GM21717 (cell line): Measurements from ENCODE around the gene PRR29.

ENCODE experiments used
- ATAC-seq: cut with Tn5 transposase; IDR thresholded peaks from one replicate; pipeline ENCODE4 v1.9.1; 2021; ENCODE audit warnings: mild to moderate bottlenecking, moderate library complexity; ENCODE audit not compliant: unreplicated experiment

The PRR29 gene

GRCh38 chr17:63998050-63998720, at the start of gene PRR29:
Gene PRR29, plus strand, starts transcription at chr17:63998351. Its CDS starts 14 bp downstream, at chr17:63998365.
- no peak for ATAC-seq

- ATAC-seq: no peak
Observed at GRCh38 chr17:63948521-63948920, 49.6 kb upstream of the PRR29 start.

GRCh38 chr17:63949576-63950250, 48.4 kb upstream of the PRR29 start:
- ATAC-seq: no peak

- no peak for ATAC-seq
Observed at GRCh38 chr17:63950940-63951907, 46.9 kb upstream of the PRR29 start.

GRCh38 chr17:63954402-63955063, 43.6 kb upstream of the PRR29 start:
- peak; percentile 58 for ATAC-seq

- ATAC-seq: no peak
Observed at GRCh38 chr17:63955232-63955631, 42.9 kb upstream of the PRR29 start.

GRCh38 chr17:63955791-63956190, 42.4 kb upstream of the PRR29 start:
- ATAC-seq: no peak

GRCh38 chr17:63956296-63956920, 41.7 kb upstream of the PRR29 start:
- ATAC-seq: no peak

- no peak for ATAC-seq
Observed at GRCh38 chr17:63960006-63960405, 38.1 kb upstream of the PRR29 start.

GRCh38 chr17:63960430-63960829, 37.7 kb upstream of the PRR29 start:
- no peak for ATAC-seq

- ATAC-seq: no peak
Observed at GRCh38 chr17:63961355-63962212, 36.6 kb upstream of the PRR29 start.

GRCh38 chr17:63962298-63962744, 35.8 kb upstream of the PRR29 start:
- ATAC-seq: no peak

GRCh38 chr17:63963123-63963522, 35.0 kb upstream of the PRR29 start:
- ATAC-seq: no peak

GRCh38 chr17:63966646-63967264, 31.4 kb upstream of the PRR29 start:
- ATAC-seq: no peak

GRCh38 chr17:63967953-63968352, 30.2 kb upstream of the PRR29 start:
- ATAC-seq: no peak

GRCh38 chr17:63969278-63969677, 28.9 kb upstream of the PRR29 start:
- ATAC-seq: no peak

- ATAC-seq: no peak
Observed at GRCh38 chr17:63972796-63973195, 25.4 kb upstream of the PRR29 start, which contains the start of gene SCN4A. Gene SCN4A, minus strand, starts transcription at chr17:63972918. Its CDS starts 77 bp downstream, at chr17:63972841.

GRCh38 chr17:63973247-63973646, 24.9 kb upstream of the PRR29 start:
- no peak for ATAC-seq
